KOPT-K1 (cell line): ENCODE results near the gene ADM2.

ENCODE experiments used
- H3K27ac ChIP-seq: fragments of 200-600 bp; sonication (generic); 2 replicates; pipeline ENCODE4 v1.5.1; 2016; ENCODE audit warnings: antibody characterized with exemption, mild to moderate bottlenecking, low read depth, low read length; ENCODE audit not compliant: poor library complexity, severe bottlenecking
- H3K36me3 ChIP-seq: fragments of 200-600 bp; sonication (generic); 2 replicates; pipeline ENCODE4 v1.5.1; 2017; ENCODE audit warnings: antibody characterized with exemption, mild to moderate bottlenecking, low read length, moderate library complexity; ENCODE audit not compliant: insufficient read depth
- H3K9me3 ChIP-seq: fragments of 200-600 bp; sonication (generic); 2 replicates; pipeline ENCODE4 v1.5.1; 2017; ENCODE audit warnings: antibody characterized with exemption, low read length, mild to moderate bottlenecking; ENCODE audit not compliant: insufficient read depth, poor library complexity, severe bottlenecking

The ADM2 gene

GRCh38 chr22:50483977-50484853, 2.9 kb downstream of the ADM2 start:
- Histone ChIP-seq H3K27ac (no peak overlapping the region), H3K9me3 (no peaks in the 10 kb centered on the region), H3K36me3 (no peaks in the 10 kb centered on the region)

GRCh38 chr22:50485221-50486131, 4.1 kb downstream of the ADM2 start:
- Histone ChIP-seq H3K27ac (no peak overlapping the region), H3K9me3 (no peaks in the 10 kb centered on the region), H3K36me3 (no peaks in the 10 kb centered on the region)

- no peaks in the 10 kb centered on the region for H3K9me3 ChIP-seq
Measured at GRCh38 chr22:50486561-50487289, 5.4 kb downstream of the ADM2 start, which contains the start of gene MIOX. TSS of gene MIOX (plus strand) at chr22:50486859. CDS start at chr22:50486898, 39 bp downstream.

GRCh38 chr22:50487290-50488005, 6.1 kb downstream of the ADM2 start:
- no peak overlapping the region for H3K27ac ChIP-seq
- H3K36me3 ChIP-seq = no peaks in the 10 kb centered on the region
- H3K9me3 ChIP-seq = no peaks in the 10 kb centered on the region

More at GRCh38 chr22:50486561-50487289, 5.4 kb downstream of the ADM2 start, which contains the start of gene MIOX:
- Histone ChIP-seq H3K36me3 (no peaks in the 10 kb centered on the region), H3K27ac (no peak within 1 kb of the TSS)

- Histone ChIP-seq H3K27ac (no peak overlapping the region), H3K36me3 (no peaks in the 10 kb centered on the region)
Measured at GRCh38 chr22:50488006-50488677, 6.8 kb downstream of the ADM2 start.

GRCh38 chr22:50488886-50489285, 7.5 kb downstream of the ADM2 start:
- Histone ChIP-seq H3K27ac (no peak overlapping the region), H3K9me3 (no peaks in the 10 kb centered on the region), H3K36me3 (no peaks in the 10 kb centered on the region)

More at GRCh38 chr22:50488006-50488677, 6.8 kb downstream of the ADM2 start:
- H3K9me3 ChIP-seq = no peaks in the 10 kb centered on the region

GRCh38 chr22:50489363-50490243, 8.3 kb downstream of the ADM2 start:
- Histone ChIP-seq H3K36me3 (no peaks in the 10 kb centered on the region), H3K27ac (no peak overlapping the region), H3K9me3 (no peaks in the 10 kb centered on the region)

- Histone ChIP-seq H3K27ac (no peak overlapping the region), H3K36me3 (no peaks in the 10 kb centered on the region), H3K9me3 (no peaks in the 10 kb centered on the region)
Measured at GRCh38 chr22:50490531-50491308, 9.4 kb downstream of the ADM2 start.

- Histone ChIP-seq H3K36me3 (no peaks in the 10 kb centered on the region), H3K9me3 (no peaks in the 10 kb centered on the region), H3K27ac (no peak overlapping the region)
Measured at GRCh38 chr22:50497093-50497492, 15.8 kb downstream of the ADM2 start.

- Histone ChIP-seq H3K9me3 (no peaks in the 10 kb centered on the region), H3K27ac (no peak overlapping the region), H3K36me3 (peaks cover 10% of the 10 kb centered on the region)
Measured at GRCh38 chr22:50498322-50498890, 17.1 kb downstream of the ADM2 start.

GRCh38 chr22:50500452-50500851, 19.1 kb downstream of the ADM2 start:
- Histone ChIP-seq H3K9me3 (no peaks in the 10 kb centered on the region), H3K27ac (no peak overlapping the region), H3K36me3 (peaks cover 22% of the 10 kb centered on the region)

- no peak overlapping the region for H3K27ac ChIP-seq
Measured at GRCh38 chr22:50502096-50502495, 20.8 kb downstream of the ADM2 start.

More at GRCh38 chr22:50502096-50502495, 20.8 kb downstream of the ADM2 start:
- Histone ChIP-seq H3K9me3 (no peaks in the 10 kb centered on the region), H3K36me3 (peaks cover 31% of the 10 kb centered on the region)
